NCI-H1436 treated with DMSO at 0.1 percent for 48 hours (cell line): ENCODE results near the gene PUDP.
"Not testable (repeated sequence)": the region's sequence is repeated elsewhere in the genome, so short reads cannot be mapped to it uniquely, and the experiment has no call there.

Experiments
- DNase-seq: peaks from one replicate; lab custom pipeline; 2025; lab: John Stamatoyannopoulos, UW

PUDP gene

DNA sequence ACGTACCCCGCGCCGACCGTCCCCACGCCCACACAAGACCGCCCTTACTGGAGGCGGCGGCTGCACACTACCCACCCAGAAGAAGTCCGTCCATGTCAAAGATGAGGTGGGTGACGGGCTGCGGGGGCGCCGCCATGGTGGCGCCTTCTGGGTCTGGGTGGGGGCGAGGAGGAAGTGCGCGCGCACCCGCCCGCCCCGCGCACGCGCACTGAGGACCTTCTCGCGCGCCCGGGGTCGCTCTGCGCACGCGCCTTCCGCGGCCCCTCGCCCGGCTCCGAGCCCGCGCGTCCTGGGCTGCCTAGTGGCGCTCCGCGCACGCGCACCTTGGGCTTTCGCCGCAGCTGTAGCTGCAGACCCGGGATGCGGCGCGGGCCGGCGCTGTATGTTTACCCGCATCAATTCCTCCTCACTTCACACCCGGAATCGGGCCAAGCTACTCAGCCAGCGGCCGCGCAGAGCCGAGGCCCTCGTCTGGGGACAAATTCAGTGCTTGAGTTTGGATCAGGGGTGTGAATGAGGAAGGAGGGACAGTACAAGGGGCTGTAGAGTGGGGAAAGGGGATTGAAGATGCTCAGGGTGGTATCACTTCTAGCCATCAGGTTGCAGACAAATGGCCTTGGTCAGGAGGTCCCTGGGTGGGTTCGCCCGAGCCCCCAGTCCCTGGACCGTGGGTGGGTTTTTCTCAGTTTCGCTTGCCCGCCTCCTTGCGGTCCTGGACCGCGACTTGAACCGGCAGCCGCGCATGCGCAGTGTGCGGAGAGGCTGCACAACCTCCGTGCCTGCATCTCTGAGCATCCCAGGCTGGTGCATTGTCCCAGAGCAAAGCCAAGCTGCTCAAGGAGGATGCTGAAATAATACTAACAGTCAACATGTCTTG lies at the start of gene PUDP:
TSS of gene PUDP (minus strand) at position 176 of the 877 bp plus-strand sequence. CDS start at position 136, 40 bp downstream.
- DNase-seq, result peak; percentile 30

DNA sequence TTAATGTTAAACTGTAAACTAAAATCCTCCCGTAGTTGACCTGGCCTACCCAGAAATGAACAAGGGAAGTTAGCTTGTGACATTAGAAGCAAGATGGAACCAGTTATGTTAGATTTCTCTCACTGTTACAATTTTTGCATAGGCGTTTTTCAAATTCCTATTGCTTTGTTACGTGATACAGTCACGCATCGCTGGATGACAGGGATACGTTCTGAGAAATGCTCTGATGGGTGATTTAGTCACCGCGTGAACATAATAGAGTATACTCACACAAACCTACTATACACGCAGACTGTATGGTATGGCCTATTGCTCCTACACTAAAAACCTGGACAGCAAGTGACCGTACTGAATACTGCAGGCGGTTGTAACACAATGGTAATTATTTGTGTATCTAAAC lies 46.7 kb upstream of the PUDP start:
- no peak for DNase-seq

- no peak for DNase-seq
Measured at GRCh38 chrX:7192871-7193270, 44.9 kb upstream of the PUDP start.

DNA sequence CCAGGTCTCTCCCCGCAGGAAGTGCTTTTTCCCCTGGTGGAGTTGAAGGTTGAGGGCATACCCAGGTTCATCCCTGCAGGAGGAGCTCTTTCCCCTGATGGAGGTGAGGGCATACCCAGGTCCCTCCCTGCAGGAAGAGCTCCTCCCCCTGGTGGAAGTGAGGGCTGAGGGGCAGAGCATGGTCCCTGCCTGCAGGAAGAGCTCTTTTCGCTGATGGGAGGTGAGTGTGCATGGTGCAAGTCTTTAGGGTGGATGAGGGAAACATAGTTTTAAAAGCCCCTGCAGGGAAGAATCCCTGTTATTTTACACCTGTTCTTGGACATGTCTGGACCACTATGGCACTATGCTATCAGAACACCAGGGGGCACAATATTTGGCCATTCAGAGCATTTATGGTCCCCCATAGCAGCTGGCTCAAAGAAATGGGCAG lies 43.7 kb upstream of the PUDP start:
- no peak for DNase-seq

DNA sequence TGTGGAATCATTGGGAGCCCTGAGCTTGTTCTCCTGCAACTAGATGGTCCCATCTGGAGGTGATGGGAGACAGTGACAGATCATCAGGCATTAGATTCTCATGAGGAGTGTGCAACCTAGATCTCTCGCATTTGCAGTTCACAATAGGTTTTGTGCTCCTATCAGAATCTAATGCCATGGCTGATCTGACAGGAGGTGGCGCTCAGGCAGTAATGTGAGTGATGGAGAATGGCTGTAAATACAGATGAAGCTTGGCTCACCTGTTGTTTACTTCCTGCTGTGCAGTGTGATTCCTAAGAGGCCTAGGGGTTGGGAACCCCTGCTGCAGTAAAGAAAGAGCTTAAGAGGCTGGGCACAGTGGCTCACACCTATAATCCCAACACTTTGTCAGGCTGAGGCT lies 42.2 kb upstream of the PUDP start:
- no peak for DNase-seq

GRCh38 chrX:7188672-7189071 lies 40.7 kb upstream of the PUDP start:
- no peak for DNase-seq

DNA sequence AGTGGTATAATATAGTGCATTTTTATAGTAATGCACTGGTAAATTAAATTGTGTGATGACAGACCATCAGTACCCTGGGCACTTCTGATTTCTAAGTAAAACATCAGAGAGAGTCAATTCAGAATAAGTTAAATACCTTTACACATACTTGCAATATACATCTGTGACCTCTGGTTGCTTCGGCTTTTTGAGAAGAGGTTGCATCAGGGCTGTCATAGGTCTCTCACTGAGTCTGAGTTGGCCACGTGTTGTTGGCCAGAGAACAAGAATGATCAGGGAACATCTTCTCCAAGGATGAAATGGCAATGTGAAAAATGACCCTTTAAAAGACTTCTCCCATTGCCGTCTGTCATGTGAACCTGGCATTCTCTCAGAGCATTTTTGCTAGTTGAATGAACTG lies 36.9 kb upstream of the PUDP start:
- DNase-seq, result no peak

GRCh38 chrX:7179446-7179845 lies 31.5 kb upstream of the PUDP start:
- no peak for DNase-seq

DNA sequence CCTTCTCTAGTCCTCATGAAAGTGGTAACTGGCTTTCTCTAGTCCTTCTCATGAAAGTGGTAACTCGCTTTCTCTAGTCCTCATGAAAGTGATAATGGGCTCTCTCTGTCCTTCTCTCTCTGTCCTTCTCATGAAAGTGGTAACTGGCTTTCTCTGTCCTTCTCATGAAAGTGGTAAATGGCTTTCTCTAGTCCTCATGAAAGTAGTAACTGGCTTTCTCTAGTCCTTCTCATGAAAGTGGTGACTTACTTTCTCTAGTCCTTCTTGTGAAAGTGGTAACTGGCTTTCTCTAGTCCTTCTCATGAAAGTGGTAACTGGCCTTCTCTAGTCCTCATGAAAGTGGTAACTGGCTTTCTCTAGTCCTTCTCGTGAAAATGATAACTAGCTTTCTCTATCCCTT lies 30.9 kb upstream of the PUDP start:
- not testable (repeated sequence) for DNase-seq

DNA sequence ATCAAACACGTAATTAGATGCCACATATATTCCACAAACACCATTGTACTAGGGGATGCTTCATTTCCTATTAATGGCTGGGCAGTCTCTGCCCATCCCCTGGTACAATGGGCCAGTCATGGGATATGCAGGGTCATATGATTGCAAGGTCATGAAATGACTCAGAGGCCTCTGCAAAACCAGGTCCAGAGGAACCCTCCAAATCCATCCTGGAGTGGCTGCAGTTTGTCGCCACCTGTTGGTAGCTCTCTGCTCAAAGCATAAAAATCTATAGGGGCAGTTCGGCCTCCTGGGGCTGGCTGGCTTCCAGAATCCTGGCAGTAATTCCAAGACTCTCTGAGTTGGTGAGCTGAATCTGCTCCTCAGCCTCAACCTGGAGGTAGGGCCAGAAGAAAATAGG lies 22.9 kb upstream of the PUDP start:
- DNase-seq, result no peak

- no peak for DNase-seq
Measured at GRCh38 chrX:7169627-7170026, 21.7 kb upstream of the PUDP start.

- DNase-seq, result no peak
Measured at GRCh38 chrX:7168371-7168770, 20.4 kb upstream of the PUDP start.

DNA sequence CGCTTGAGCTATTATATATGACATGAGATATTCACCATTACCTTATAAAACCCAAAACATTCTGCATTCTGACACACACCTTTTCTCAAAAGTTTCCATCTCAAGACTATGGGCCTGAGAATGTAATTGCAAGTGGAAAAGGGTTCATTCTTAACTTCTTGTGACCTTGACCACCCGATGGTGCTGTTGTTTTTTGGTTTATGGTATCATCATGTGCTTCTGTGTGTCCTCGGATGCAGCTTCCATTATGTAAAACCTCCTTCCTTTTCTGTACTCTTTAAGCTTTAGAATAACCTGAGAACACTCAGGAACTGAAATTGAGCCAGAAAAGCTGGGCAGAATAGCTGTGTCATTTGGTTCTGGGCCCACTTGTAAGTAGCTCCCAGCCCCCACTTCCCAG lies 16.2 kb upstream of the PUDP start:
- DNase-seq, result no peak

DNA sequence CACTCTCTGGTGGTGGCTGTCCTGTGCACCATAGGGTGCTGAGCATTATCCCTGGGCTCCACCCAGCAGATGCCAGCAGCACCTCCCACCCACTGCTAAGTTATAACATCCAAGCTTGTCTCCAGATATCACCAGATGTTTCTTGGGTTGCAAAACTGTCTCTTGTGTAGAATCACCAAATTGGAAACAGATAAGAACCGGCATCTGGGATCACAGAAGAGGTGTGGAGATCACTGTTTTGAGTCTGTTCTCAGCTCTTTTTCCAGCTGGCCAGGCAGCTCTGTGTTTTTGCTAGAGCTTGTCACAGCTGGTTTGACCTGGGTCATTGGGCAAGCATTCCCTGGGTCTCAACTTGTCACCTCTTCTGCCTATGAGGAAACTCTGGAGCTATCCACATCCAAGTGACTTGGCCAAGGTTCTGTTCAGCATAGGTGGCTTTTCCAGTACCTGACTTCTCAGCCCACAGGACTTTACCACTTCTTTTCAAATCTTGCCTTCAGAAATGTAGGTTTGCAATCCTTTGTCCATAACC lies 15.3 kb upstream of the PUDP start:
- DNase-seq, result no peak

- DNase-seq, result no peak
Measured at GRCh38 chrX:7159149-7159861, 11.4 kb upstream of the PUDP start.

- no peak for DNase-seq
Measured at GRCh38 chrX:7158468-7158990, 10.6 kb upstream of the PUDP start.

- DNase-seq, result no peak
Measured at GRCh38 chrX:7156879-7157278, 8.9 kb upstream of the PUDP start.

DNA sequence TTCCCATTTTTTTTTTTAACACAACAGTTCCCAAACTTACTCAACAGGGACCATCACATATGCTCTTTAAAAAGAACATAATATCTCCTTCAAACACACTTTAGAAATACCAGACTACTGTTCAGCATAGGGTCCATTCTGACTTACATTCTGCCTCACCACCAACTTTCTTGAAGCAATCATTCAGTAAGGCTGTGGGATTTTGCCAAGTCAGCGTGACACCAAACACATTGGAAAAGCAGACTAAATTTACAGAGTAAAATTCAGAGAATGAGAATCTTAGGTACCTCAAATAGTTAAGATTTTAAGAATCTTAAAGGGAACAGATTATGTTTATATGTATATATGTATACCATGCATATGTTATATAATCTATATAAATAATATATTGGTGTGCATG lies 7.2 kb upstream of the PUDP start:
- DNase-seq, result no peak

DNA sequence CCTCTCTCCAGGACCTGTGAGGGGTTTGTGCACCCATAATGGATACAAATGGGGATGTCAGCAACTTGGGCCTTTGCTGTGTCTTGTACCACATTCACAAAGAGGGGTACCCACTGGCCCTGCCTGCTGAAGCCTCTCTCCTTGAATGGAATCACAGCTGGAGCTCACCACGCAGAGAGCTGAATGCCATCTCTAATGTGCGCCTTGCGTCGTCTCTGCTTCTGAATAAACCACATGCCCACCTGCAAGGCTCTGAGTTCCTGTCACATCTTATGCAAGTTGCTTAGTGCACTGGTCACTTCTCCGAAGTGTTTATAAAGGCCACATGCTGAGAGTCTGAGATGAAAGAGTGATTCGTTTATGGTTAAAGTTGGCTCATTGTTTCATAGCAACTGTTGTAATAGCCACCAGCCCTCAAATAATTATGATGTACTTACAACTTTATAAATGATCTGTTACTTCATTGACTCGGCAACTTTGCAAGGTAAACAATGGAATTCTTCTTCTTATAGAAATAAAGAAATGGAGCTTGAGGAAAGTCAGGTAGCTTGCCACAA lies 6.2 kb upstream of the PUDP start:
- DNase-seq, result no peak

DNA sequence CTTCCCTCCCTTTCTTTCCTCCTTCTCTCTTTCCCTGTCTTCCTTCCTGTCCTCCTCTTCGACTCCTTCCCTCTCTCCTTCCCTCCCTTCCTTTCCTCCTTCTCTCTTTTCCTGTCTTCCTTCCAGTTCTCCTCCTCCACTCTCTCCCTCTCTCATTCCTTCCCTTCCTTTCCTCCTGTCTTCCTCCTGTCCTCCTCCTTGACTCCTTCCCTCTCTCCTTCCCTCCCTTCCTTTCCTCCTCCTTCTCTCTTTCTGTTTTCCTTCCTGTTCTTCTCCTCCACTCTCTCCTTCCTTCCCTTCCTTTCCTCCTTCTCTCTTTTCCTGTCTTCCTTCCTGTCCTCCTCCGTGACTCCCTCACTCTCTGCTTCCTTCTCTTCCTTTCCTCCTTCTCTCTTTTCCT lies 5.3 kb upstream of the PUDP start:
- DNase-seq, result no peak

DNA sequence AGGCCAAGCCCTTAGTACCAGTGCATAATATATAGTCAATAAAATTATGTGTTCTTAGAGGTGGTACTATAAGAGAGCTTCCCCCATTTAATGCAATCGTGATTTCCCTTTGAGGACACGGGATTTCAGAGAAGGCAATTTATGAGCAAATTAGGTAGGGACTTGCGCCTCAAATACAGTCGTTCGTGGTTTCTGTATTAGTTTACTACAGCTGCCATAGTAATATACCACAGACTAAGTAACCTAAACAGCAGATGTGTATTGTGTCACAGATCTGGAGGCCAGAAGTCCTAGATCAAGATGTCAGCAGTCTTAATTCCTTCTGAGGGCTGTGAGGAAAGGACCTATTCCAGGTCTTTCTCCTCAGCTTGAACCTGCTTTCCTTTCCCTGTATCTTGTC lies 1.5 kb upstream of the PUDP start:
- no peak for DNase-seq

GRCh38 chrX:7147413-7147977 lies 458 bp downstream of the PUDP start, which contains the start of gene STS:
Gene STS (plus strand): TSS chrX:7147712. CDS start chrX:7253200, 105,488 bp downstream.
- no peak for DNase-seq
